ENCODE data around the gene CNN1.

DNA sequence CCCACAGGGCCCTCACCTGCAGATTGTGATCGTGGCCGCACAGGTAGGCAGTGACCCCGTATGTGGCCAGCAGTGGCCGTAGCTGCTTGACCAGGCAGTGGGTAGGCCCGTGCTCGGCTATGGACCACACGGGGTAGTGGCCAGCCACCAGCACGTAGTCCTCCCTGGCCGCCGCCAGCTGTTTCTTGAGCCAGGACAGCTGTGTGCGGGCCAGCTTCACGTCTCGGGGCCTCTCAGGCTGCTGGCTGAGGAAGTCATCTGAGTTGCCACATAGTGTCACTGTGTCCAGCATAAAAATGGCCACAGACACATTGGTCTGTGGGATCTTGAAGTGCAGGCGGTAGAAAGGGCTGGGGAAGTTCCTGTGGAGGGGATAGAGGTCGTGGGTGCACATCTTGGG is 37.6 kb downstream of the CNN1 start:
- TF ChIP-seq, protein P1, sequence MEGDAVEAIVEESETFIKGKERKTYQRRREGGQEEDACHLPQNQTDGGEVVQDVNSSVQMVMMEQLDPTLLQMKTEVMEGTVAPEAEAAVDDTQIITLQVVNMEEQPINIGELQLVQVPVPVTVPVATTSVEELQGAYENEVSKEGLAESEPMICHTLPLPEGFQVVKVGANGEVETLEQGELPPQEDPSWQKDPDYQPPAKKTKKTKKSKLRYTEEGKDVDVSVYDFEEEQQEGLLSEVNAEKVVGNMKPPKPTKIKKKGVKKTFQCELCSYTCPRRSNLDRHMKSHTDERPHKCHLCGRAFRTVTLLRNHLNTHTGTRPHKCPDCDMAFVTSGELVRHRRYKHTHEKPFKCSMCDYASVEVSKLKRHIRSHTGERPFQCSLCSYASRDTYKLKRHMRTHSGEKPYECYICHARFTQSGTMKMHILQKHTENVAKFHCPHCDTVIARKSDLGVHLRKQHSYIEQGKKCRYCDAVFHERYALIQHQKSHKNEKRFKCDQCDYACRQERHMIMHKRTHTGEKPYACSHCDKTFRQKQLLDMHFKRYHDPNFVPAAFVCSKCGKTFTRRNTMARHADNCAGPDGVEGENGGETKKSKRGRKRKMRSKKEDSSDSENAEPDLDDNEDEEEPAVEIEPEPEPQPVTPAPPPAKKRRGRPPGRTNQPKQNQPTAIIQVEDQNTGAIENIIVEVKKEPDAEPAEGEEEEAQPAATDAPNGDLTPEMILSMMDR (IDR thresholded peaks at IDR 0.05; ENCODE audit: low read depth, low read length): no peak
- TF ChIP-seq POLR2A (IDR thresholded peaks at IDR 0.05; ENCODE audit: extremely low read depth, insufficient read length): no peak
- TF ChIP-seq, protein P2, sequence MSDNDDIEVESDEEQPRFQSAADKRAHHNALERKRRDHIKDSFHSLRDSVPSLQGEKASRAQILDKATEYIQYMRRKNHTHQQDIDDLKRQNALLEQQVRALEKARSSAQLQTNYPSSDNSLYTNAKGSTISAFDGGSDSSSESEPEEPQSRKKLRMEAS (IDR thresholded peaks at IDR 0.05; ENCODE audit: low read depth, low read length): no peak

Measured in NB4 (cell line).